IMR-90 (cell line): ENCODE measurements around the gene ZNF469. TPM values are rescaled to one million over a fixed set of nuclear protein-coding genes. Genes with fewer than 3 reads are reported as not detected.

Experiments
- ATAC-seq: fragments of 200-7000 bp; cut with Tn5 transposase; 2 replicates; pipeline ENCODE4 v1.9.1; 2020; ENCODE audit warnings: low read depth, mild to moderate bottlenecking, moderate library complexity
- BruUV-seq: library from RNA; stranded (reverse); fragments of 400-500 nt; replicated peaks from 2 replicates; lab custom pipeline; 2021; lab: Mats Ljungman, UMichigan
- CTCF ChIA-PET: fragments of 300-600 bp; formaldehyde crosslinking; extraction: SDS; loops from one replicate; lab custom pipeline; 2021; ENCODE audit warnings: antibody characterized with exemption; lab: Yijun Ruan, JAX
- POLR2A ChIA-PET: fragments of 300-600 bp; sonication (Branson Sonifier 250); formaldehyde crosslinking; loops from one replicate; lab custom pipeline; 2022; ENCODE audit warnings: antibody characterized with exemption; ENCODE audit not compliant: unreplicated experiment; lab: Charles Lee
- DNase-seq: peaks from one replicate; pipeline ENCODE4 v3.0.0; 2013
- H2AFZ ChIP-seq: replicated peaks from 2 replicates; pipeline ENCODE3; 2013; ENCODE audit warnings: low read length, mild to moderate bottlenecking; ENCODE audit not compliant: poor library complexity
- H2AK5ac ChIP-seq: 2 replicates; pipeline ENCODE4 v1.6.1; 2013; ENCODE audit warnings: low read depth, low read length, inconsistent platforms
- H2AK9ac ChIP-seq: replicated peaks from 2 replicates; pipeline ENCODE3; 2013; ENCODE audit warnings: mild to moderate bottlenecking, low read depth, low read length, moderate library complexity; ENCODE audit not compliant: poor library complexity
- H2BK120ac ChIP-seq: 2 replicates; pipeline ENCODE4 v1.6.1; 2013; ENCODE audit warnings: low read depth, low read length, inconsistent platforms
- H2BK15ac ChIP-seq: 3 replicates; pipeline ENCODE4 v1.6.1; 2013; ENCODE audit warnings: low read depth, low read length, inconsistent platforms
- H2BK20ac ChIP-seq: 2 replicates; pipeline ENCODE4 v1.6.1; 2013; ENCODE audit warnings: low read depth, mild to moderate bottlenecking, inconsistent platforms, low read length, moderate library complexity
- H2BK5ac ChIP-seq: 2 replicates; pipeline ENCODE4 v1.6.1; 2013; ENCODE audit warnings: mild to moderate bottlenecking, low read depth, low read length, inconsistent platforms; ENCODE audit not compliant: poor library complexity, severe bottlenecking
- H3K14ac ChIP-seq: replicated peaks from 2 replicates; pipeline ENCODE4 v1.6.1; 2013; ENCODE audit warnings: low read depth, low read length, inconsistent platforms
- H3K18ac ChIP-seq: 2 replicates; pipeline ENCODE4 v1.6.1; 2013; ENCODE audit warnings: low read depth, low read length, control low read depth
- H3K23ac ChIP-seq: 2 replicates; pipeline ENCODE4 v1.6.1; 2013; ENCODE audit warnings: low read depth, low read length, inconsistent platforms
- H3K27ac ChIP-seq: 2 replicates; pipeline ENCODE4 v1.5.1; 2013; ENCODE audit warnings: mild to moderate bottlenecking, control low read depth, low read length; ENCODE audit not compliant: insufficient read depth
- H3K27me3 ChIP-seq: 2 replicates; pipeline ENCODE4 v1.6.1; 2013; ENCODE audit warnings: low read length; ENCODE audit not compliant: control insufficient read depth, insufficient read depth
- H3K36me3 ChIP-seq: 2 replicates; pipeline ENCODE4 v1.6.1; 2013; ENCODE audit warnings: low read length, mixed read lengths; ENCODE audit not compliant: control insufficient read depth, insufficient read depth
- H3K4ac ChIP-seq: 2 replicates; pipeline ENCODE4 v1.6.1; 2013; ENCODE audit warnings: low read depth, low read length, inconsistent platforms
- H3K4me1 ChIP-seq: 2 replicates; pipeline ENCODE4 v1.6.1; 2013; ENCODE audit warnings: low read length, mixed read lengths; ENCODE audit not compliant: control insufficient read depth, insufficient read depth
- H3K4me2 ChIP-seq: 2 replicates; pipeline ENCODE4 v1.6.1; 2013; ENCODE audit warnings: low read depth, mild to moderate bottlenecking, control low read depth, low read length, moderate library complexity
- H3K4me3 ChIP-seq: 2 replicates; pipeline ENCODE4 v1.5.1; 2013; ENCODE audit warnings: low read depth, mild to moderate bottlenecking, control low read depth, low read length, moderate library complexity; ENCODE audit not compliant: insufficient read depth
- H3K56ac ChIP-seq: 2 replicates; pipeline ENCODE4 v1.6.1; 2013; ENCODE audit warnings: low read length, inconsistent platforms; ENCODE audit not compliant: insufficient read depth; ENCODE audit errors: extremely low read depth
- H3K79me1 ChIP-seq, 2 experiments: 2 replicates each; pipeline ENCODE4 v1.6.1; 2013; ENCODE audit warnings: low read length in 2 of 2, inconsistent platforms in 1 of 2, low read depth in 1 of 2
- H3K9ac ChIP-seq: 2 replicates; pipeline ENCODE4 v1.6.1; 2013; ENCODE audit warnings: low read depth, low read length, control low read depth
- H3K9me1 ChIP-seq: 2 replicates; pipeline ENCODE4 v1.6.1; 2013; ENCODE audit warnings: low read length, inconsistent platforms; ENCODE audit not compliant: insufficient read depth
- H3K9me3 ChIP-seq: 2 replicates; pipeline ENCODE4 v1.6.1; 2013; ENCODE audit warnings: low read length; ENCODE audit not compliant: control insufficient read depth, insufficient read depth
- H4K20me1 ChIP-seq: 2 replicates; pipeline ENCODE4 v1.6.1; 2013; ENCODE audit warnings: low read length, inconsistent platforms; ENCODE audit not compliant: insufficient read depth
- H4K5ac ChIP-seq: 2 replicates; pipeline ENCODE4 v1.6.1; 2013; ENCODE audit warnings: mild to moderate bottlenecking, low read depth, low read length, control low read depth
- H4K8ac ChIP-seq, 2 experiments: 2 replicates each; pipeline ENCODE4 v1.6.1; 2013; ENCODE audit warnings: low read depth in 2 of 2, low read length in 2 of 2, control low read depth in 1 of 2, inconsistent platforms in 1 of 2
- H4K91ac ChIP-seq: 2 replicates; pipeline ENCODE4 v1.6.1; 2013; ENCODE audit warnings: low read depth, low read length, inconsistent platforms; ENCODE audit not compliant: insufficient read depth
- FOS ChIP-seq: fragments of 150-350 bp; IDR thresholded peaks from 2 replicates; pipeline ENCODE4 v1.6.1; 2016; ENCODE audit warnings: low read depth, low read length
- MXI1 ChIP-seq: IDR thresholded peaks from 2 replicates; pipeline ENCODE4 v1.6.1; 2012; ENCODE audit warnings: low read depth, mild to moderate bottlenecking, low read length, moderate library complexity, borderline replicate concordance
- USF2 ChIP-seq: fragments of 150-350 bp; IDR thresholded peaks from 2 replicates; pipeline ENCODE4 v1.6.1; 2017; ENCODE audit warnings: mild to moderate bottlenecking, antibody characterized with exemption, low read length, low read depth
- WGBS, 2 experiments: methylation state at CpG; one replicate each; pipeline versions ENCODE4 v1.1.5 to v1.1.7; 2013; ENCODE audit warnings: missing lambda C conversion rate in 2 of 2; ENCODE audit not compliant: insufficient read length in 1 of 2; ENCODE audit errors: extremely low coverage in 2 of 2; 5-methylcytosine and 5-hydroxymethylcytosine counted together
- dilution Hi-C: fragments of 300-500 bp; cut with HindIII; formaldehyde crosslinking; loops from one replicate; pipeline ENCODE4 v1.14.3; 2018; ENCODE audit warnings: low sequenced_read_pairs; ENCODE audit not compliant: unreplicated experiment
- in situ Hi-C: fragments of 300-500 bp; cut with MboI; formaldehyde crosslinking; loops from 3 replicates; pipeline ENCODE4 v1.14.3; 2019; ENCODE audit warnings: low sequenced_read_pairs, inconsistent platforms, mixed read lengths
- intact Hi-C: fragments of 100-400 bp; cut with micrococcal nuclease; formaldehyde crosslinking; loops from 2 replicates; pipeline ENCODE4 v1.10.0; 2022
- polyA plus RNA-seq, 3 experiments: library from polyadenylated mRNA; depleted of rRNA; stranded (reverse); fragments of >200 nt; gene quantifications; 2 replicates each; pipeline ENCODE4 v1.2.3, GENCODE V29; 2012; ENCODE audit warnings: low replicate concordance in 1 of 3
- total RNA-seq: library from RNA; depleted of rRNA; stranded (reverse); fragments of >200 nt; gene quantifications from 2 replicates; pipeline ENCODE4 v1.2.3, GENCODE V29; 2012
- TF ChIP-seq, protein P1 (sequence below): fragments of 150-350 bp; IDR thresholded peaks from 2 replicates; pipeline ENCODE4 v1.6.1; 2016; ENCODE audit warnings: low read depth, mild to moderate bottlenecking, low read length, moderate library complexity, borderline replicate concordance

ZNF469 gene
- total and polyA plus RNA-seq, 2 of the 4 experiments (the other 2 are of a cell fraction): 1.1 to 13.3 TPM

DNA sequence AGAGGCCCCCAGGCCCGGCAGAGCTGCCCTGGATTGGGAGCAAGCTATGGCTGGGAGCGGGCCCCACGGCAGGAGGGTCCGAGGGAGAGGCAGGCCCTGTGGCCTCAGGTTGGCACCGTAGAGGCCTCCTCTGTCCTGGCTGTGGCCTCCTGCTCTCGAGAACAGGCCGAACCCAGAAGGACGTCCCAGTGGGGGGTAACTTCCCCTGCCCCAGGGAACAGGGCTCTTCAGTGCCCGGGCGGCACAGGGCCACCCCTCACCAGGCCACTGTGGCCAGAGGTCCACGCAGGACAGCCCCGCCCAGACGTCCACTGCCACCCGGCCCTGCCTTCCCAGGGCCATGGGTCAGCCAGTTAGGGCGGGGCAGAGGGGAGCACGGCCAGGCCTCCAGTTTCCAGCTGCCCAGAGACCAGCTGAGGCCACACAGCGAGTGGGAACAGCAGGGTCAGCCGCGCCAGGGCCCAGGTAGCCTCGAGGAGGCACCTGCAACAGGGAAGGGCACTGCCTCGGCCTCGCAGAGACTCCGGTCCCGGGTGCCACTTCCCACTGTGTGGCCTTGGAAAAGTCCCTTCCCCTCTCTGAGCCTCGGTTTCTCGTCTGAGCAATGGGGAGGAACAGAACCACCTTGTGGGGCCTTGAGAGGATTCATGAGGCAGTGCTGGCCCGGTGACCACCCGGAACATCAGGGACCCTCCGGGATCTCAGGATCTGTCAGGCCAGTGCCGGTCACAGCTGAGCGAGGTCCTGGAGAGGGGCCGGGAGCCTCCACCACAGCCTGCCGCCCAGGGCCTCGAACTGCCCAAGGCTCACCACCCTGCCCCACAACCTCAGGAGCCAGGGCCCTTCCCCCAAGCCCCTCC is 32.0 kb downstream of the ZNF469 start:
- no TSS peak for BruUV-seq
- Histone ChIP-seq H4K91ac (no peak overlapping the region), H3K4me1 (no peaks in the 10 kb centered on the region; the same call in 1 of the 2 replicates), H2BK20ac (no peak overlapping the region), H2BK120ac (no peak overlapping the region), H2AFZ (no peak overlapping the region), H3K14ac (no peak overlapping the region), H3K9ac (no peak overlapping the region), H3K4me2 (no peak overlapping the region), H2BK5ac (no peak overlapping the region), H3K9me3 (no peaks in the 10 kb centered on the region), H4K5ac (no peak overlapping the region), H4K20me1 (peaks cover 100% of the 10 kb centered on the region), H3K9me1 (peaks cover 15% of the 10 kb centered on the region), H3K27ac (no peak overlapping the region), H3K18ac (no peak overlapping the region), H2AK5ac (no peak overlapping the region), H4K8ac (no peak overlapping the region), H2AK9ac (peak overlapping the region; percentile 76), H3K27me3 (no peaks in the 10 kb centered on the region), H3K56ac (no peak overlapping the region), H3K4me3 (no peak overlapping the region), H3K79me1 (peaks cover 13 to 94% of the 10 kb centered on the region in 2 experiments), H3K23ac (no peak overlapping the region), H3K36me3 (peaks cover 64% of the 10 kb centered on the region), H3K4ac (no peak overlapping the region), H2BK15ac (no peak overlapping the region)
- DNase-seq (no peak), ATAC-seq (no peak)
- ChIA-PET CTCF (no interaction called here), POLR2A (no interaction called here)
- WGBS, 2 experiments: 98% methylated on average over 8 of the region's 34 CpGs; no CpG with 5 or more reads in 1 of the 2 experiments
- dilution Hi-C loops (no loop called here), in situ Hi-C loops (no loop called here), intact Hi-C loops (no loop called here)
- no peak for TF ChIP-seq FOS
- TF ChIP-seq MXI1: no peak
- TF ChIP-seq, protein P1, sequence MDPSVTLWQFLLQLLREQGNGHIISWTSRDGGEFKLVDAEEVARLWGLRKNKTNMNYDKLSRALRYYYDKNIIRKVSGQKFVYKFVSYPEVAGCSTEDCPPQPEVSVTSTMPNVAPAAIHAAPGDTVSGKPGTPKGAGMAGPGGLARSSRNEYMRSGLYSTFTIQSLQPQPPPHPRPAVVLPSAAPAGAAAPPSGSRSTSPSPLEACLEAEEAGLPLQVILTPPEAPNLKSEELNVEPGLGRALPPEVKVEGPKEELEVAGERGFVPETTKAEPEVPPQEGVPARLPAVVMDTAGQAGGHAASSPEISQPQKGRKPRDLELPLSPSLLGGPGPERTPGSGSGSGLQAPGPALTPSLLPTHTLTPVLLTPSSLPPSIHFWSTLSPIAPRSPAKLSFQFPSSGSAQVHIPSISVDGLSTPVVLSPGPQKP: no peak
- TF ChIP-seq USF2: no peak
